OCI-LY7 (cell line): ENCODE data around the gene ASMTL. TPM values are rescaled to one million over a fixed set of nuclear protein-coding genes. Genes with fewer than 3 reads are reported as not detected.
"Not testable (repeated sequence)": the region's sequence is repeated elsewhere in the genome, so short reads cannot be mapped to it uniquely, and the experiment has no call there.

Source experiments
- BruUV-seq: library from RNA; stranded (reverse); fragments of 400-500 nt; replicated peaks from 2 replicates; lab custom pipeline; 2021; lab: Mats Ljungman, UMichigan
- CTCF ChIA-PET: fragments of 300-600 bp; sonication (Branson Sonifier 250); formaldehyde crosslinking; loops from one replicate; lab custom pipeline; 2022; ENCODE audit warnings: antibody characterized with exemption; ENCODE audit not compliant: unreplicated experiment; lab: Charles Lee
- POLR2A ChIA-PET: fragments of 300-600 bp; sonication (Branson Sonifier 250); formaldehyde crosslinking; loops from one replicate; lab custom pipeline; 2022; ENCODE audit warnings: antibody characterized with exemption; lab: Charles Lee
- DNase-seq: peaks from one replicate; pipeline ENCODE4 v3.0.0-alpha.2; 2015; ENCODE audit warnings: low spot score
- H2AFZ ChIP-seq: fragments of 200-600 bp; sonication (generic), shearing (Covaris generic); 2 replicates; pipeline ENCODE4 v1.6.1; 2014; ENCODE audit warnings: mild to moderate bottlenecking, antibody characterized with exemption, low read length, moderate library complexity
- H3K27ac ChIP-seq: fragments of 200-600 bp; sonication (generic); 2 replicates; pipeline ENCODE4 v1.5.1; 2014; ENCODE audit warnings: mixed run types, low read depth, mild to moderate bottlenecking, moderate library complexity, low read length, inconsistent platforms; ENCODE audit not compliant: poor library complexity, severe bottlenecking
- H3K36me3 ChIP-seq: fragments of 200-600 bp; sonication (generic); 2 replicates; pipeline ENCODE4 v1.6.1; 2014; ENCODE audit warnings: mild to moderate bottlenecking, antibody characterized with exemption, low read length, moderate library complexity, mixed read lengths; ENCODE audit not compliant: insufficient read depth
- H3K4me1 ChIP-seq: fragments of 200-600 bp; sonication (generic); 2 replicates; pipeline ENCODE4 v1.5.1; 2014; ENCODE audit warnings: mild to moderate bottlenecking, low read length; ENCODE audit not compliant: insufficient read depth, poor library complexity, severe bottlenecking
- H3K4me2 ChIP-seq: fragments of 200-600 bp; sonication (generic); 2 replicates; pipeline ENCODE4 v1.6.1; 2014; ENCODE audit warnings: mild to moderate bottlenecking, low read length
- H3K4me3 ChIP-seq: fragments of 200-600 bp; sonication (generic); 2 replicates; pipeline ENCODE4 v1.5.1; 2014; ENCODE audit warnings: mild to moderate bottlenecking, low read depth, low read length; ENCODE audit not compliant: poor library complexity, severe bottlenecking
- H3K79me2 ChIP-seq: fragments of 200-600 bp; sonication (generic); 2 replicates; pipeline ENCODE4 v1.6.1; 2016; ENCODE audit warnings: low read depth, mild to moderate bottlenecking, low read length, moderate library complexity, mixed read lengths; ENCODE audit not compliant: insufficient read depth
- H3K9me2 ChIP-seq: fragments of 200-600 bp; sonication (generic); 2 replicates; pipeline ENCODE4 v1.6.1; 2016; ENCODE audit warnings: mild to moderate bottlenecking, low read length, mixed read lengths; ENCODE audit not compliant: insufficient read depth
- H3K9me3 ChIP-seq: fragments of 200-600 bp; sonication (generic); 2 replicates; pipeline ENCODE4 v1.6.1; 2014; ENCODE audit warnings: mild to moderate bottlenecking, mixed run types, low read length, mixed read lengths
- H4K20me1 ChIP-seq: fragments of 200-600 bp; sonication (generic); 2 replicates; pipeline ENCODE4 v1.6.1; 2014; ENCODE audit warnings: mild to moderate bottlenecking, antibody characterized with exemption, low read length, moderate library complexity, mixed read lengths; ENCODE audit not compliant: insufficient read depth
- CTCF ChIP-seq: fragments of 200-600 bp; sonication (generic); conservative IDR thresholded peaks from 2 replicates; pipeline ENCODE4 v1.5.1; 2014; ENCODE audit warnings: mild to moderate bottlenecking, antibody characterized with exemption, low read length, moderate library complexity, mixed read lengths
- EZH2phosphoT487 ChIP-seq: fragments of 200-600 bp; sonication (generic); IDR thresholded peaks from 2 replicates; pipeline ENCODE4 v1.6.1; 2018; ENCODE audit warnings: low read depth, borderline replicate concordance, mild to moderate bottlenecking, mixed run types, antibody characterized with exemption, low read length, moderate library complexity, mixed read lengths
- intact Hi-C: fragments of 100-400 bp; cut with micrococcal nuclease; formaldehyde crosslinking; loops from one replicate; pipeline ENCODE4 v1.10.0; 2022; ENCODE audit not compliant: unreplicated experiment
- total RNA-seq, 2 experiments: library from RNA; depleted of rRNA in 1 of 2; stranded (reverse); fragments of >200 nt in 1 of 2; shearing (Covaris generic) in 1 of 2; gene quantifications; 2 replicates each; pipeline ENCODE4 v1.2.3, GENCODE V29; 2014 to 2022

Gene ASMTL
- total RNA-seq, 2 experiments from 2014 or later = 17.2 to 37.0 TPM

- Histone ChIP-seq H2AFZ (no peak overlapping the region), H3K4me3 (peak overlapping the region; percentile 73), H4K20me1 (no peaks in the 10 kb centered on the region), H3K4me2 (peak overlapping the region; percentile 80), H3K9me3 (peaks cover 11% of the 10 kb centered on the region; the same call in 1 of the 2 replicates), H3K4me1 (peaks cover 60% of the 10 kb centered on the region), H3K27ac (peak overlapping the region; percentile 88), H3K9me2 (no peaks in the 10 kb centered on the region), H3K79me2 (peaks cover 45% of the 10 kb centered on the region; the same call in 1 of the 2 replicates), H3K36me3 (peaks cover 67% of the 10 kb centered on the region)
- intact Hi-C loops = loop anchor here (1.0 to 5.0 kb wide), 3 partner anchors 11 to 44 kb away; partner anchors contain the start of genes ASMTL and P2RY8
- DNase-seq = peak; percentile 51
- ChIA-PET CTCF (no interaction called here), POLR2A (no interaction called here)
- BruUV-seq = no TSS peak
- TF ChIP-seq CTCF (no peak), EZH2phosphoT487 (no peak)
Measured at GRCh38 chrX:1492421-1493012, 39.8 kb upstream of the ASMTL start.

- intact Hi-C loops = loop anchor here (2.0 to 5.0 kb wide), 2 partner anchors 40 to 45 kb away; partner anchors contain the start of genes ASMTL and P2RY8
- no peak for TF ChIP-seq CTCF
- TF ChIP-seq EZH2phosphoT487 = no peak
- H3K4me2 ChIP-seq = peak overlapping the region; percentile 80
- H4K20me1 ChIP-seq = no peaks in the 10 kb centered on the region
- H3K9me2 ChIP-seq = no peaks in the 10 kb centered on the region
- ChIA-PET POLR2A (no interaction called here), CTCF (no interaction called here)
- H3K36me3 ChIP-seq = peaks cover 69% of the 10 kb centered on the region
- H3K4me1 ChIP-seq = peaks cover 60% of the 10 kb centered on the region
- peak; percentile 97 for DNase-seq
- peaks cover 11% of the 10 kb centered on the region; the same call in 1 of the 2 replicates for H3K9me3 ChIP-seq
- H3K27ac ChIP-seq = peak overlapping the region; percentile 88
- BruUV-seq = TSS peak; percentile 21
- H3K79me2 ChIP-seq = peaks cover 40% of the 10 kb centered on the region; the same call in 1 of the 2 replicates
- no peak overlapping the region for H2AFZ ChIP-seq
- H3K4me3 ChIP-seq = peak overlapping the region; percentile 73
Measured at GRCh38 chrX:1491851-1492349, 39.2 kb upstream of the ASMTL start.

GRCh38 chrX:1491248-1491647 is 38.5 kb upstream of the ASMTL start:
- peaks cover 60% of the 10 kb centered on the region for H3K4me1 ChIP-seq
- H3K4me3 ChIP-seq, H4K20me1 ChIP-seq, H3K4me2 ChIP-seq, BruUV-seq, H2AFZ ChIP-seq, POLR2A ChIA-PET, H3K9me2 ChIP-seq, H3K27ac ChIP-seq, CTCF ChIA-PET: not testable (repeated sequence)
- peak; percentile 33 for DNase-seq
- peaks cover 40% of the 10 kb centered on the region; the same call in 1 of the 2 replicates for H3K79me2 ChIP-seq
- intact Hi-C loops = loop anchor here (5.0 kb wide), 1 partner anchor 39 kb away; the partner anchor contains the start of gene ASMTL
- H3K9me3 ChIP-seq = peaks cover 13% of the 10 kb centered on the region; the same call in 1 of the 2 replicates
- H3K36me3 ChIP-seq = peaks cover 70% of the 10 kb centered on the region

DNA sequence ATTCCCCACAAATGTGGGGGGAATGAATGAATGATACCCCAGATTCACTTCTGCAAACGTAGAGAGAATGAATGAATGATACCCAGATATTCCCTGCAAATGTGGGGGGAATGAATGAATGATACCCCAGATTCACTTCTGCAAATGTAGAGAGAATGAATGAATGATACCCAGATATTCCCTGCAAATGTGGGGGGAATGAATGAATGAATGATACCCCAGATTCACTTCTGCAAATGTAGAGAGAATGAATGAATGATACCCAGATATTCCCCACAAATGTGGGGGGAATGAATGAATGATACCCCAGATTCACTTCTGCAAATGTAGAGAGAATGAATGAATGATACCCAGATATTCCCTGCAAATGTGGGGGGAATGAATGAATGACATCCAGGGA is 38.0 kb upstream of the ASMTL start:
- TSS peak; percentile 1 for BruUV-seq
- DNase-seq, H2AFZ ChIP-seq, H4K20me1 ChIP-seq, POLR2A ChIA-PET, CTCF ChIA-PET, H3K9me2 ChIP-seq, H3K27ac ChIP-seq, H3K4me2 ChIP-seq, H3K4me3 ChIP-seq: not testable (repeated sequence)
- H3K9me3 ChIP-seq = peaks cover 18% of the 10 kb centered on the region; the same call in 1 of the 2 replicates
- H3K4me1 ChIP-seq = peaks cover 60% of the 10 kb centered on the region
- intact Hi-C loops = loop anchor here (5.0 kb wide), 1 partner anchor 38 kb away; the partner anchor contains the start of gene ASMTL
- peaks cover 40% of the 10 kb centered on the region; the same call in 1 of the 2 replicates for H3K79me2 ChIP-seq
- H3K36me3 ChIP-seq = peaks cover 72% of the 10 kb centered on the region

DNA sequence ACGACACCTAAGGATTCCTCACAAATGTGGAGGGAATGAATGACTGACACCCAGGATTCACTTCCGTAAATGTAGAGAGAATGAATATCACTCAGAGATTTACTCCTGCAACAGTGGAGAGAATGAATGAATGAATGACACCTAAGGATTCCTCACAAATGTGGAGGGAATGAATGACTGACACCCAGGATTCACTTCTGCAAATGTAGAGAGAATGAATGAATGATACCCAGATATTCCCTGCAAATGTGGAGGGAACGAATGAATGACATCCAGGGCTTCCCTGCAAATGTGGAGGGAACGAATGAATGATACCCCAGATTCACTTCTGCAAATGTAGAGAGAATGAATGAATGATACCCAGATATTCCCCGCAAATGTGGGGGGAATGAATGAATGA is 36.6 kb upstream of the ASMTL start:
- H3K36me3 ChIP-seq = peaks cover 80% of the 10 kb centered on the region
- BruUV-seq, intact Hi-C loops: not testable (repeated sequence)

More for the DNA sequence above, 36.6 kb upstream of the ASMTL start:
- Histone ChIP-seq H3K79me2 (peaks cover 37% of the 10 kb centered on the region; the same call in 1 of the 2 replicates), H3K9me3 (peaks cover 18% of the 10 kb centered on the region; the same call in 1 of the 2 replicates), H3K4me1 (peaks cover 59% of the 10 kb centered on the region), H3K27ac (peak overlapping the region; percentile 93)
- H3K4me2 ChIP-seq, H2AFZ ChIP-seq, H3K4me3 ChIP-seq, H4K20me1 ChIP-seq, DNase-seq, POLR2A ChIA-PET, CTCF ChIA-PET, H3K9me2 ChIP-seq: not testable (repeated sequence)
